ENCODE results near the gene FSHR. TPM values are rescaled to one million over a fixed set of nuclear protein-coding genes. Genes with fewer than 3 reads are reported as not detected.

FSHR gene, protein sequence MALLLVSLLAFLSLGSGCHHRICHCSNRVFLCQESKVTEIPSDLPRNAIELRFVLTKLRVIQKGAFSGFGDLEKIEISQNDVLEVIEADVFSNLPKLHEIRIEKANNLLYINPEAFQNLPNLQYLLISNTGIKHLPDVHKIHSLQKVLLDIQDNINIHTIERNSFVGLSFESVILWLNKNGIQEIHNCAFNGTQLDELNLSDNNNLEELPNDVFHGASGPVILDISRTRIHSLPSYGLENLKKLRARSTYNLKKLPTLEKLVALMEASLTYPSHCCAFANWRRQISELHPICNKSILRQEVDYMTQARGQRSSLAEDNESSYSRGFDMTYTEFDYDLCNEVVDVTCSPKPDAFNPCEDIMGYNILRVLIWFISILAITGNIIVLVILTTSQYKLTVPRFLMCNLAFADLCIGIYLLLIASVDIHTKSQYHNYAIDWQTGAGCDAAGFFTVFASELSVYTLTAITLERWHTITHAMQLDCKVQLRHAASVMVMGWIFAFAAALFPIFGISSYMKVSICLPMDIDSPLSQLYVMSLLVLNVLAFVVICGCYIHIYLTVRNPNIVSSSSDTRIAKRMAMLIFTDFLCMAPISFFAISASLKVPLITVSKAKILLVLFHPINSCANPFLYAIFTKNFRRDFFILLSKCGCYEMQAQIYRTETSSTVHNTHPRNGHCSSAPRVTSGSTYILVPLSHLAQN
- not detected for total RNA-seq

DNA sequence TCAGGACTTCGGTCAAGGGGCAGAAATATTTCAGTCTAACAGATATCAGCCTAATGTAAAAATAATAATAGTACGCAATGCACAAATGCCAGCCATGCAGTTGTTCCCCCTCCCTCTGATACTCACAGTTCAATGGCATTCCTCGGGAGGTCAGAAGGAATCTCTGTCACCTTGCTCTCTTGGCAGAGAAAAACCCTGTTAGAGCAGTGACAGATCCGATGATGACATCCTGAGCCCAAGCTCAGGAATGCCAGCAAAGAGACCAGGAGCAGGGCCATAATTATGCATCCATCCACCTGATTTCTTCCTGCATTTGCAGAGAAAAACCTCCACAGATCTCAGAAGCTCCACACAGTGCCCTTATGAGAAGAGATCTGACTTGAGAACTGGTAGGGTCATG, at the start of gene FSHR:
Gene FSHR (minus strand): TSS at position 376 of the 400 bp plus-strand sequence. CDS start 98 bp downstream, at position 278.
- Histone ChIP-seq H3K9me3 (no peaks in the 10 kb centered on the region), H3K4me3 (no peak within 1 kb of the TSS), H3K27me3 (no peaks in the 10 kb centered on the region), H3K4me1 (no peaks in the 10 kb centered on the region), H3K27ac (no peak within 1 kb of the TSS), H3K36me3 (no peaks in the 10 kb centered on the region)
- no peak for TF ChIP-seq POLR2A (IDR thresholded peaks at IDR 0.05)
- TF ChIP-seq, protein P1, sequence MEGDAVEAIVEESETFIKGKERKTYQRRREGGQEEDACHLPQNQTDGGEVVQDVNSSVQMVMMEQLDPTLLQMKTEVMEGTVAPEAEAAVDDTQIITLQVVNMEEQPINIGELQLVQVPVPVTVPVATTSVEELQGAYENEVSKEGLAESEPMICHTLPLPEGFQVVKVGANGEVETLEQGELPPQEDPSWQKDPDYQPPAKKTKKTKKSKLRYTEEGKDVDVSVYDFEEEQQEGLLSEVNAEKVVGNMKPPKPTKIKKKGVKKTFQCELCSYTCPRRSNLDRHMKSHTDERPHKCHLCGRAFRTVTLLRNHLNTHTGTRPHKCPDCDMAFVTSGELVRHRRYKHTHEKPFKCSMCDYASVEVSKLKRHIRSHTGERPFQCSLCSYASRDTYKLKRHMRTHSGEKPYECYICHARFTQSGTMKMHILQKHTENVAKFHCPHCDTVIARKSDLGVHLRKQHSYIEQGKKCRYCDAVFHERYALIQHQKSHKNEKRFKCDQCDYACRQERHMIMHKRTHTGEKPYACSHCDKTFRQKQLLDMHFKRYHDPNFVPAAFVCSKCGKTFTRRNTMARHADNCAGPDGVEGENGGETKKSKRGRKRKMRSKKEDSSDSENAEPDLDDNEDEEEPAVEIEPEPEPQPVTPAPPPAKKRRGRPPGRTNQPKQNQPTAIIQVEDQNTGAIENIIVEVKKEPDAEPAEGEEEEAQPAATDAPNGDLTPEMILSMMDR (IDR thresholded peaks at IDR 0.05), result no peak
- DNase-seq, result no peak

DNA sequence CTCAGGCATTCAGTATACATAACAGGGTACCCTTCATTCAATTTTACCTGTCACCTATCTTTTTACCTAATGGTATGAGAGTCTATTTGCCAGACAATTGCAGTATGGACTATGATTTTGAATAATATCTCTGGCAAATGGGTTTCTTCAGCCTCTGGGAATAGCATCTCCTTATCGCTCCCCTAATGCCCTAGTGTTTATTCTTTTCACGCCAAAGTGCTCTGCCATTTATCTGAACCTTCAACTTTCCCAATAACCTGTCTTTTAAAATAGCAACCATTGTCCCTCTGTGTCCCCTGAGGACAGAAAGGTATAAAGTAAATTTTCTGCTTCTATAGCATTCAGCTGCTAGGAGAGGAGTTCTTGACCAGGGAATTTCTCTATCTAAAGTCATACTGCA, 45.0 kb upstream of the FSHR start:
- Histone ChIP-seq H3K4me1 (no peaks in the 10 kb centered on the region), H3K27me3 (no peaks in the 10 kb centered on the region), H3K9me3 (no peaks in the 10 kb centered on the region), H3K36me3 (no peaks in the 10 kb centered on the region), H3K27ac (no peak overlapping the region), H3K4me3 (no peak overlapping the region)
- DNase-seq, result no peak
- TF ChIP-seq POLR2A (IDR thresholded peaks at IDR 0.05), result no peak
- TF ChIP-seq, protein P1 (IDR thresholded peaks at IDR 0.05), result no peak

DNA sequence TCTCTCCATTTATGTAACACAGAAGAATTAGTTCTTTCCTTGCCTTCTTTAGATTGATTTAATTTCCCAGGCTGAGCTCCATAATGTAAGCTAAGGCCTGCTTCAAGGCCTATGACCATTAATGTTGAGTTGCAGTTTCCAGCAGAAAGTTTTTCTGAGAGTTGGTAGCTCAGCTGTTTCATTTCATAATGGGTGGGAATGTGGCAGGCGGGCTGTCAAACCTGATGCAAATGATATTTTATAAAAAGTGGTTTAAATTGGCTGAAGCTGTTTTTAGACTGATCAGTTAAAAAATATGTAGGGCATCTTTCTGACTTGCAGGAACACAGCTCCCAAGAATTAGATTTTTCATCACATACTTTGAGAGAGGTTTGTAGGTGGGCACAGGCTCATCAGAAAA, 40.4 kb upstream of the FSHR start:
- no peaks in the 10 kb centered on the region for H3K36me3 ChIP-seq
- H3K9me3 ChIP-seq, result no peaks in the 10 kb centered on the region
- no peaks in the 10 kb centered on the region for H3K4me1 ChIP-seq
- no peak overlapping the region for H3K4me3 ChIP-seq
- no peak overlapping the region for H3K27ac ChIP-seq
- no peaks in the 10 kb centered on the region for H3K27me3 ChIP-seq
- TF ChIP-seq POLR2A (IDR thresholded peaks at IDR 0.05), result no peak
- TF ChIP-seq, protein P1 (IDR thresholded peaks at IDR 0.05), result no peak
- DNase-seq, result no peak

DNA sequence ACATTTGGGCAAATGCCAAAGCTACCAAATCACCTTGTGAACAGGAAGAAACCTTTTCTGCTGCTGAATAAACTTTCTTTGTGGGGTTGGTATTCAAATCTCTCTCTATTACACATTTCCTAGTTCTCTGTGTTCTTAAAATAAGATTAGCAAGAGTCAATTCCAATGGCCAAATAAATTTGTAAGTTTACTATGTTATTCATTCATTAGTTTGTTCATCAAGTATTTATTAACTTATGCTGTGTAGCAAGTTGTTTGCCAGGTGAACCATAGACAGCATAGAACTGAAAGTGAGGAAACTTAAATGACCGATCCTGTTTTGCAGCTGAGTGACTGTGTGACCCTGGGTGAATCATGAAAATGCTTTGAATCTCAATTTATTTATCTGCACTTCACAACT, 37.7 kb upstream of the FSHR start:
- TF ChIP-seq, protein P1 (IDR thresholded peaks at IDR 0.05), result no peak
- no peak for TF ChIP-seq POLR2A (IDR thresholded peaks at IDR 0.05)
- no peaks in the 10 kb centered on the region for H3K9me3 ChIP-seq
- H3K27ac ChIP-seq, result no peak overlapping the region

DNA sequence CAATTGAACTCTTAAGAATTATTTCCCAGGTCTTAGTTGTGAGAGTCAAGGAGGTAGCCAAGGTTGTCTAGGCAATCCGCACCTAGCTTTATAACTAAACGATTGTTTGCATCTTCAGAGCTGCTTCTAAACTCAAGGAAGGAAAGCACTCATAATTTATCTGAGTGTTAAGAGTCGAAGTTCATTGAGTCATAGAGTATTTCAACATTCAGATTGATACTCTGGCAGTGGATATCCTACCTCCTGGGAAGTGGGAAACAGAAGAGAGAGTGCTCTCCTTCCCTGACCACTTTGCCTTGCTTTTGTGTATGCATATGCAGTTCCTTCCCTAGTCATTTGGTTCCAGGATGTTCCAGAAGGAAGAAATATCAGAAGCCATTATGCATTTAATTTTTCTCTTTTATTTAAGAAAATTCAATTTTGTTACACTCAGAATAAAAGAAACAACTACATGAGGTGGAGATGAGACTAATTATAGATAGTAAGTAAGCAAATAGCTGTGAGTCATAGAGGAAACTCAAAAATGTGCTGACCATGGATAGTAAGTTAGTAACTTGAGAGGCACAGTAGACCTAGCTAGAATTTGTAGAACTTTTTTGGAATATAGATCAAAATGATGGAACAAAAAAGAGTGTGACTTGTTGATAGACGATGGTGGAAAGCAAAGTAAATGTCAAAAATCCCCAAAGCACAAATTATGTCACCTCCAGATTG, 35.4 kb upstream of the FSHR start:
- Histone ChIP-seq H3K4me3 (no peak overlapping the region), H3K36me3 (no peaks in the 10 kb centered on the region), H3K27me3 (no peaks in the 10 kb centered on the region), H3K27ac (no peak overlapping the region), H3K9me3 (no peaks in the 10 kb centered on the region), H3K4me1 (no peaks in the 10 kb centered on the region)
- no peak for TF ChIP-seq POLR2A (IDR thresholded peaks at IDR 0.05)
- DNase-seq, result no peak

More for the DNA sequence above, 37.7 kb upstream of the FSHR start:
- Histone ChIP-seq H3K27me3 (no peaks in the 10 kb centered on the region), H3K4me3 (no peak overlapping the region), H3K4me1 (no peaks in the 10 kb centered on the region), H3K36me3 (no peaks in the 10 kb centered on the region)
- DNase-seq, result no peak
